ENCODE results near the gene MDFI.

The MDFI gene

DNA sequence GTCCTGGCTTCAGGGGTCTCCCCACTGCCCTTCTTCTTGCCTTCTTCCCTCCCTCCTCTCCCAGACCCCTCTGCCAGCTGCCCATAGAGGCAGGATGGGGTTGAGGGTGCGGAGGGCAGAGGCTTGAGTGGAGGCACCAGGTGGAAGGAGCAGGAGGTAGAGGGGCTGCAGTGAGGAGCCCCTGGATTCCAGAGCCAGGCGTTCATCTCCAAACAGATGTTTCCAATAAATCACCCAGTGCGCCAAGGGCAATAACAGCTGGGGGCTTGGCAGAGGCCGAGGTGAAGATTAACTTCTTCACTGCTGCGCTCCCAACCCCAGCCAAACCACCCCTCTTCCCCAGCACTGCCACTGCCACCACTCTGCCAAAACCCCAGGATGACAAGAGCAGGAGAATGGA, 10.7 kb downstream of the MDFI start:
- H3K4me1 Mint-ChIP-seq: no peaks in the 10 kb centered on the region
- H3K27me3 Mint-ChIP-seq: peaks cover 3% of the 10 kb centered on the region
- H3K36me3 Mint-ChIP-seq: no peaks in the 10 kb centered on the region
- H3K9me3 Mint-ChIP-seq: no peaks in the 10 kb centered on the region
- no peak overlapping the region for H3K27ac Mint-ChIP-seq
- H3K4me3 Mint-ChIP-seq: no peak overlapping the region

GRCh38 chr6:41649596-41649995, 11.3 kb downstream of the MDFI start:
- Mint-ChIP-seq H3K4me3 (no peak overlapping the region), H3K27me3 (peaks cover 3% of the 10 kb centered on the region), H3K36me3 (no peaks in the 10 kb centered on the region), H3K9me3 (no peaks in the 10 kb centered on the region), H3K4me1 (no peaks in the 10 kb centered on the region), H3K27ac (no peak overlapping the region)

DNA sequence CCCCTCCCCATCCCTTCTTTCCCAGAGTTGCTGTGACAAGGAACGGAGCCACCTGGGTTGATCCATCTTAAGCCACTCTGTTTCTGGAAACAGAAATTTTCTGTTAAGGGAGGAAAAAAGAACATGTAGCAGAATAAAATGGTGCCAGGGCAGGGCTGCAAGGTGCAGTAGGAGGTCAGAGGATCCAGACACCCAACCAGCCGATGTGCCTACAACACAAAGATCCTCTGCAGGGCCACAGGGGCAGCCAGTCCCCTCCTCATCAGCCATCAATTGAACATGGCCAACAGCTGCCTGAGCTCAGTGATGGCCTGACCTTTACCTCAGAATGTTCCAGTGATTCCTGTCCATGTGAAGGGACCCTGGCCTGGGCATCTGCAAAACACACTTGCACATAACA, 11.9 kb downstream of the MDFI start:
- H3K27me3 Mint-ChIP-seq: peaks cover 3% of the 10 kb centered on the region
- no peak overlapping the region for H3K4me3 Mint-ChIP-seq
- H3K27ac Mint-ChIP-seq: no peak overlapping the region
- H3K36me3 Mint-ChIP-seq: no peaks in the 10 kb centered on the region
- no peaks in the 10 kb centered on the region for H3K4me1 Mint-ChIP-seq
- H3K9me3 Mint-ChIP-seq: no peaks in the 10 kb centered on the region

DNA sequence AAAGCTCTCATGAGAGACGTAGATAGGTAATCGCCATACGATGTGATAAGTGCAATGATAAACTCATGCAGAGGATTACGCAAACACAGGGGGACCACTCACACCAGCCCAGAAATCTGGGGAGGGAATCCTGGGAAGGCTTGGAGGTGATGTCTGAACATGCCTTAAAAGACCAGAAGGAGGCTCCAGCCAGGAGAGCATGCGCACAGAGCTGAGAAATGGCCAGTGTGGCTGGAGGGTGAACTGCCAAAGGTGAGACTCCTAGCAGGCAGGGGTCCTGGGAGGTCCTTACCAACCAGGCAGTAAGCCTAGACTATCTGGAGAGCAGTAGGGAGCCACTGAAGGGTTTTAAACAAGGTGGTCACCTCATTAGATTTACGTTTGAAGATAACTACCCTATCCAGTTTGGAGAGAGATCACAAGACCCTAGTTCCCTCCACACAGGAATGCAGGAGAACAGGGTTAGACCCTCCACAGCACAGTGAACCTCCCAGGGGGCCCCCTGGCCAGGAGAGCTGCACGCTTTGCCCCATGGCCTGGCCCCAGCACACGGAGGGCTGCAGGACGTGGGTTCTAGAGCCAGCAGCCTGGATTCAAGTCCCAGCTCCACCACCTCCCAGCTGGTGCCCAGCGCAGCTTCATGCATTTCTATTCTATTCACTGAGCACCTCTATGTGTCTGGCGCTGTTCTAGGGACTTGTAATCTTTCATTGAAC, 13.1 kb downstream of the MDFI start:
- peaks cover 3% of the 10 kb centered on the region for H3K27me3 Mint-ChIP-seq
- H3K4me1 Mint-ChIP-seq: no peaks in the 10 kb centered on the region
- H3K36me3 Mint-ChIP-seq: no peaks in the 10 kb centered on the region
- H3K27ac Mint-ChIP-seq: no peak overlapping the region
- H3K9me3 Mint-ChIP-seq: no peaks in the 10 kb centered on the region
- no peak overlapping the region for H3K4me3 Mint-ChIP-seq

DNA sequence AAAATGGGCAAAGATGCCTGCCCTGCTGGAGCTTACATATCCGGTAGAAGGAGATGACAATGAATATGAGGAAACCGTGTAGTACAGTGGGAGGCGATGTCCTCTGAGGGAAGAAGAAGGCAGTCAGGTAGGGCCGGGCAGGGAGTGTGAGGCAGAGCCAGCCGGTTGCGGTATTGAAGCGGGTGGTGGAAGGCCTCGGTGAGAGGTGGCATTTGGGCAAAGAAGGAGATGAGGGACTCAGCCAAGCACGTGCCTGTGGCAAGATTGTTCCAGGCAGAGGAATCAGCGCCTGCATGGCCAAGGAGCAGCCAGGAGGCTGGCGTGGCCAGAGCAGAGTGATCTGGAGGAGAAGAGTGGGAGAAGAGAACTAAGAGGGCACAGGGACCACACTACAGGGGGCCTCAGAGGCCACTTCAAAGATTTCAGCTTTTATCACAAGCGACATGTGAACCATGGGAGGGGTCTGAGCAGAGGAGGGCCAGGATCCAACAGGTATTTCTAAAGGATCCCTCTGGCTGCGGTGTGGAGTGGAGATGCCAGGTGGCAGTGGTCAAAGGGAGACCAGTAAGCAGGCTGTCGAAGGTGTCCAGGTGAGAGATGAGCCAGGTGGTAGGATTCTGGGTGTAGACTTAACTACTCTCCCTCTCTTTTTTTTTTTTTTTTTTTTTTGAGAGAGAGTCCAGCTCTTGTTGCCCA, 13.8 kb downstream of the MDFI start:
- Mint-ChIP-seq H3K4me3 (no peak overlapping the region), H3K27ac (no peak overlapping the region), H3K36me3 (no peaks in the 10 kb centered on the region), H3K27me3 (peaks cover 3% of the 10 kb centered on the region), H3K4me1 (no peaks in the 10 kb centered on the region), H3K9me3 (no peaks in the 10 kb centered on the region)

GRCh38 chr6:41652866-41653652, 14.8 kb downstream of the MDFI start:
- peaks cover 3% of the 10 kb centered on the region for H3K27me3 Mint-ChIP-seq
- H3K36me3 Mint-ChIP-seq: no peaks in the 10 kb centered on the region
- no peak overlapping the region for H3K27ac Mint-ChIP-seq
- no peaks in the 10 kb centered on the region for H3K4me1 Mint-ChIP-seq
- no peak overlapping the region for H3K4me3 Mint-ChIP-seq
- H3K9me3 Mint-ChIP-seq: no peaks in the 10 kb centered on the region

DNA sequence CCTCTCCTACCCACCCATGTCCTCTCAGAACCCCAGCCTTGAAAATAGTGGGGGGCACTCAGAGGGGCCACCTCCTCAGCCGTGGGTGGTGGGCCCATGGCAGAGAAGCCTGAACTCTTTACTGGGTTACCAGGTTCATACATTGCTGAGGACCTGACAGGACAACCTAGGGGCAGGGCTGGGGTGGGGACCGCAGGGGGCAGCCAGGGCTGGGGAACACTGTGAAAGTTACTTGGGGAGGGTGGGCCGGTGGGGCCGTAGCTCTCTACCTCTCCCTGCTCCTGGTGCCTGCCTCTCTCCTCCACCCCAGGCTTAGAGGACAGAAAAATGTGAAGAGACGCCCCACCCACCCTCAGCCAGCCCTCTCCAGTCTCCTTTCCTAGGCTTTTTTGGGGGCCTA, 15.4 kb downstream of the MDFI start:
- Mint-ChIP-seq H3K27ac (no peak overlapping the region), H3K4me3 (no peak overlapping the region), H3K4me1 (no peaks in the 10 kb centered on the region)

DNA sequence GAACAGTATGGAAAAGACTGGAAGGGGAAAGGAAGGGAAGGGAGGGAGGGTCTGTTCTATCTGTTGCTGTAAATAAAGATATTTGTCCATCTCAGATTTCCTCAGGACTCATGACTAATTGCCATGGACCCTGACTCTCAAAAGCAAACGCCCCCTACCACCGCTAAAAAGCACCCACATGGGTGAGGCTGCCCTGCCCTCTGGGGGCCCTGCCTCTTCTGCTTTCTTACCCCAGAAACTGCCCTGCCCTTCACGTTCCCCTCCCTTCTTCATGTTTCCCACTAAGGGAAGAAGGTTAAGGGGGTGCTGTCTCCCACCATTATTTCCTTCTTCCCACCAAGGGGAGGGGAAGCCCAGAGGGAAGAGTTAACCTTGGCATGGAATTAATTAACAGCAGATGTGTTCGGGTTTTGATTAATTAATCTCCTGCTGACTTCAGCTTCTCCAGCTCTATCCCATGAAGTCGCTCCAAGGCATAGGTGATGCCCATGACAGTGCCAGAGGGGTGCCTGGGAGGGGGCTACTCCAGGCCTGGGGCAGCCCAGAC, 16.0 kb downstream of the MDFI start:
- H3K4me3 Mint-ChIP-seq: no peak overlapping the region
- no peak overlapping the region for H3K27ac Mint-ChIP-seq
- H3K36me3 Mint-ChIP-seq: no peaks in the 10 kb centered on the region
- H3K9me3 Mint-ChIP-seq: no peaks in the 10 kb centered on the region
- no peaks in the 10 kb centered on the region for H3K4me1 Mint-ChIP-seq
- H3K27me3 Mint-ChIP-seq: peaks cover 8% of the 10 kb centered on the region

More for the DNA sequence above, 15.4 kb downstream of the MDFI start:
- Mint-ChIP-seq H3K9me3 (no peaks in the 10 kb centered on the region), H3K27me3 (peaks cover 5% of the 10 kb centered on the region), H3K36me3 (no peaks in the 10 kb centered on the region)

DNA sequence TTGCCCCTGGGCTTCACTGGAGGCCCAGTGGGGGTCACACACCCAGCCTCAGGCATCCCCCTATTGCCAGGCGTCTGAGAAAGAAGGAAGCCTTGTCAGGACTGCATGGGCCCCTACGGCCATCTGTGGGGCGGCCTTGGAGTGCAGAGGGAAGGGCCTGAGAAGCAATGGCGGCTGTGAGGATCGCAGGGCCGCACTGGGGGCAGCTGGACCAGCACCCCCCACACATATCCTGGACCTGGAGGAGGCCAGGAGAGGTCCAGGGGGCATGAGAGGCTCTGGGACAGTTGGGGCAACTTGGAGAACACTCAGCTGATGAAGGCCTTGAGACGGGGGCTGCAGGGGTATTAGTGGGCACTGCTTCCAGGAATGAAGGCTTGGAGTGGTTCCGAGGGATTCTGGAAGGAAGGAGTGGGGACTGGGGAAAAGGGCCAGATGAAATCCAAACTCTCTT, 16.5 kb downstream of the MDFI start:
- peaks cover 9% of the 10 kb centered on the region for H3K27me3 Mint-ChIP-seq
- no peak overlapping the region for H3K4me3 Mint-ChIP-seq
- no peaks in the 10 kb centered on the region for H3K4me1 Mint-ChIP-seq
- no peaks in the 10 kb centered on the region for H3K9me3 Mint-ChIP-seq
- H3K27ac Mint-ChIP-seq: no peak overlapping the region
- H3K36me3 Mint-ChIP-seq: no peaks in the 10 kb centered on the region

DNA sequence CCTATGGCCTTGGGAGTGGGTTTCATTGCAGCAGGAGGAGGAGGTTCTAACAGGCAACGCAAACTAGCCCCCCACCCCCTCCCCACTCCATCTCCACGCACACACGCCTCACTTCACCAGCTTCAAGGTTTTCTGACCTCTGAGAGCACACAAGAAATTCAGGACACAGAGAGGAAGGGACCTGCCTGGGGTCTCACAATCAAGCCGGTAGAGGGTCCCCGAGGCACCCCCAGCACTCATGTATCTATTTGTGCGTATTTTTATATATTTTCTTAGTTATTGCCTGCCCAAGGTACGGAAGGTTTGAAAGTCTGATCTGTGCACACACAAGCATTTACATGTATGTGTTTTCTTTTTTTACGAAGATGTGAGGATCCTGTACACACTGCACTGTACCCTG, 16.9 kb downstream of the MDFI start:
- Mint-ChIP-seq H3K9me3 (no peaks in the 10 kb centered on the region), H3K27ac (no peak overlapping the region), H3K27me3 (peaks cover 9% of the 10 kb centered on the region), H3K4me1 (no peaks in the 10 kb centered on the region), H3K4me3 (no peak overlapping the region), H3K36me3 (no peaks in the 10 kb centered on the region)

DNA sequence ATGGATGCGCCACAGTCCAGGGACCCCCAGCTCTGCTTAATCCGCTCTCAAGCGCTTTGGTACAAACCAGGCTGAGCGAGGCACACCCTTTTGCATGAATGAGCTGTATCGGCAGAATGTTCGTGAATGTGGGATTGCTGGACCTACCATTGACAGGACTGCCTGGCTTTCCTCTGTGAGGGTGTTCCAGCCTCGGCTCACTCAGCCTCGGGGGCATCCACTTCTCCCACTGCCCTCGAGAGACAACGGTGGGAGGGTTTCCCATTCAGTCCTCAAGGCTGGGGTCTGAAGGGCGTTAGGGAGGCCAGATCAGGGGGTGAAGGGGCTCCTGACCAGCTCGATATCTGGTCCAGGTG, 17.4 kb downstream of the MDFI start:
- no peak overlapping the region for H3K27ac Mint-ChIP-seq
- peaks cover 9% of the 10 kb centered on the region for H3K27me3 Mint-ChIP-seq
- H3K4me1 Mint-ChIP-seq: no peaks in the 10 kb centered on the region
- H3K4me3 Mint-ChIP-seq: no peak overlapping the region
- no peaks in the 10 kb centered on the region for H3K36me3 Mint-ChIP-seq
- no peaks in the 10 kb centered on the region for H3K9me3 Mint-ChIP-seq

DNA sequence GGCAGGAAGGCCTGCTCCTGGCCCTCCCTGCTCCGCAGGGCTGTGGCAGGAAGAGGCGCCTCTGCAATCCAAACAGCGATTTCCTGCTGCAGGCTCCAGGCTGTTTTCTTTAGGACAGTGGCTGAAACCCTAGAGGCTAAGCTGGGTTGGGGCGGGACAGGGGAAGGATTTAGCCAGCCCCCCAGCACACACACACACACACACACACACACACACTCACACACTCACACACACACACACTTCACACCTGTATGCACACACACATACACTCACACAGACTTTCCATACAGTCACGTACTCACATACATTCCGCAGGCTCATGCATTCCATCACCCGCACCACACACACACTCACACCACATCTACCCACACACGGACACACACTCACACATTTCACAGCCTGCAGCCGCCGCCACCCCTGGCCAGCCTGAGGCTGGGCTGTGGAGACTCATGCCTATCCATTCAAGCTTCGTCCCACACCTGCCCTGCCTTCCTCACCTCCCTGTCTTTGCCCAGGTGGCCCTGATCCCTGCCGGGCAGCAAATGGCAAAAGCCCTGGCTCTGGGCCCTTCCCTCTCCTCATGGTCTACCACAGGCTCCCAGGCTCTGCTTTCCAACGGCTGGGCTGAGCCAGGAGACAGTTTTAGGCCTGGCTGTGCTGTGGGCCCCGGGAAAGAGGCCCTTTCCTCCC, 17.9 kb downstream of the MDFI start:
- H3K9me3 Mint-ChIP-seq: no peaks in the 10 kb centered on the region
- no peak overlapping the region for H3K27ac Mint-ChIP-seq
- H3K4me3 Mint-ChIP-seq: no peak overlapping the region
- H3K27me3 Mint-ChIP-seq: peaks cover 10% of the 10 kb centered on the region
- no peaks in the 10 kb centered on the region for H3K36me3 Mint-ChIP-seq
- H3K4me1 Mint-ChIP-seq: no peaks in the 10 kb centered on the region

- Mint-ChIP-seq H3K36me3 (no peaks in the 10 kb centered on the region), H3K4me1 (no peaks in the 10 kb centered on the region), H3K9me3 (no peaks in the 10 kb centered on the region), H3K4me3 (no peak overlapping the region), H3K27ac (no peak overlapping the region), H3K27me3 (peaks cover 10% of the 10 kb centered on the region)
Observed at GRCh38 chr6:41657131-41658094, 19.1 kb downstream of the MDFI start.

DNA sequence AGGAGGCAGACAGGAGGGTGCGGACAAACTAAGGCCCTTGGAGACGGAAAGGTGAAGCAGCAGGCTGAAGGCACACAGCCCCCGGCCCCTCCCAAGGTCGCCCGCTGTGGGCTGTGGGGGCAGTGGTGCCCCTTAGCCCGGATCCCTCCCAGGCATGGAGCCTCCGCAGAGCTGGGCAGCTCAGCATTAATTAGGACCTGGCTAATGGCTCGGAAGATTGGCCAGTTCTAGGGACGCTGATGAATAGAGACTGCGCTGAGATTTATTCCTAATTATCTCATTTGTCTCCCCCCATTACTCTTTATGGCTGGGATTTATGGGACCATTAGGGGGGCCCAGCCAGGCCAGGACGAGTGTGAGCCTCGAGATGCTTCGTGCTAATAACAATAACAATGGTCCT, 20.4 kb downstream of the MDFI start:
- H3K36me3 Mint-ChIP-seq: no peaks in the 10 kb centered on the region
- no peaks in the 10 kb centered on the region for H3K4me1 Mint-ChIP-seq
- no peaks in the 10 kb centered on the region for H3K9me3 Mint-ChIP-seq
- peaks cover 10% of the 10 kb centered on the region for H3K27me3 Mint-ChIP-seq
- no peak overlapping the region for H3K27ac Mint-ChIP-seq
- no peak overlapping the region for H3K4me3 Mint-ChIP-seq
